ENCODE results near the gene SMIM21.

DNA sequence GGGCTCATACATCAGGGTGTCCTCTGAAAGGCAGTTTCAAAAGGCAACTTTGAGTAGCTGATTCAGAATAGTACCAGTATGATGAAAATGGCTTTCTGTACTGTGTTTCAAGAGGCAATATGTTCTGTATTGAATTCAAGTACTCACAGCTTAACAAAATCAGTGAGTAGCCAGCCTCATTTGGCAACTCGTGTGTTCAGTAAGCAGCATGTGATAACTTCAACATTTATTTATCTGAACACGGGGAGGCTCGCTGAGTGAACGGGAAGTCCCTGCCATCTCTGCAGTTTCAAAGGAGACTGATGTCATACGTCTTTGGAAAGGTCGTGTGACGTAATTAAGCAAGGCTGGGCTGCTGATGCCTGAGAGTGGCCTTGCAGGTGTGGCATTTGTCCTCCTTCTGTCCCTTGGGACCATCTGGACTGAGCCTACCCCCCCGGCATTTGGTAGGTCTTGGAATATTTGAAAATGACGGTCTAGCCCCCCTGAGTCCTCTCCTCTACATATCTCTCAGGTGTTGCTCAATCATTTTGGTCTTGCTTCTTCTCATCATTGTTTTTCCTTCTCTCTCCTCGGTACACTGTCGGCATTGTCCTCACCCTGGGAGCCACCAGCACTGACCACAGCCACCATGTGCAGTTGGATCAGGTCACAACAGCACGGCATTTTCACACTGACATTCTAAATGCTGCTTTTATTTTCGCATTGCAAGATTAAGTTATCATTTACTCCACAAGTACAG, 62.8 kb downstream of the SMIM21 start:
- TF ChIP-seq, protein P1, sequence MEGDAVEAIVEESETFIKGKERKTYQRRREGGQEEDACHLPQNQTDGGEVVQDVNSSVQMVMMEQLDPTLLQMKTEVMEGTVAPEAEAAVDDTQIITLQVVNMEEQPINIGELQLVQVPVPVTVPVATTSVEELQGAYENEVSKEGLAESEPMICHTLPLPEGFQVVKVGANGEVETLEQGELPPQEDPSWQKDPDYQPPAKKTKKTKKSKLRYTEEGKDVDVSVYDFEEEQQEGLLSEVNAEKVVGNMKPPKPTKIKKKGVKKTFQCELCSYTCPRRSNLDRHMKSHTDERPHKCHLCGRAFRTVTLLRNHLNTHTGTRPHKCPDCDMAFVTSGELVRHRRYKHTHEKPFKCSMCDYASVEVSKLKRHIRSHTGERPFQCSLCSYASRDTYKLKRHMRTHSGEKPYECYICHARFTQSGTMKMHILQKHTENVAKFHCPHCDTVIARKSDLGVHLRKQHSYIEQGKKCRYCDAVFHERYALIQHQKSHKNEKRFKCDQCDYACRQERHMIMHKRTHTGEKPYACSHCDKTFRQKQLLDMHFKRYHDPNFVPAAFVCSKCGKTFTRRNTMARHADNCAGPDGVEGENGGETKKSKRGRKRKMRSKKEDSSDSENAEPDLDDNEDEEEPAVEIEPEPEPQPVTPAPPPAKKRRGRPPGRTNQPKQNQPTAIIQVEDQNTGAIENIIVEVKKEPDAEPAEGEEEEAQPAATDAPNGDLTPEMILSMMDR (IDR thresholded peaks at IDR 0.05) = no peak
- no peak for TF ChIP-seq POLR2A (IDR thresholded peaks at IDR 0.05)
